GM23338 (cell line): ENCODE measurements around the gene CEACAM5. TPM values are rescaled to one million over a fixed set of nuclear protein-coding genes. Genes with fewer than 3 reads are reported as not detected.

Experiments
- ATAC-seq: fragments of 200-7000 bp; cut with Tn5 transposase; 3 replicates; pipeline ENCODE4 v1.9.1; 2020
- DNase-seq: peaks from one replicate; pipeline ENCODE4 v3.0.0-alpha.2; 2015; ENCODE audit warnings: low spot score
- H2AFZ ChIP-seq: fragments of 200-600 bp; sonication (generic); 2 replicates; pipeline ENCODE4 v1.8.0; 2016; ENCODE audit warnings: antibody characterized with exemption, mild to moderate bottlenecking, moderate library complexity
- H3F3A ChIP-seq: fragments of 200-600 bp; sonication (generic); replicated peaks from 2 replicates; pipeline ENCODE4 v1.8.0; 2017; ENCODE audit warnings: antibody characterized with exemption, mixed run types, low read depth
- H3K27ac ChIP-seq: fragments of 200-600 bp; sonication (generic); 2 replicates; pipeline ENCODE4 v1.6.1; 2016; ENCODE audit warnings: low read depth
- H3K27me3 ChIP-seq: fragments of 200-600 bp; sonication (generic); 2 replicates; pipeline ENCODE4 v1.8.0; 2016; ENCODE audit warnings: mild to moderate bottlenecking, mixed run types, moderate library complexity; ENCODE audit not compliant: insufficient read depth
- H3K36me3 ChIP-seq: fragments of 200-600 bp; sonication (generic); 2 replicates; pipeline ENCODE4 v1.8.0; 2016; ENCODE audit warnings: mild to moderate bottlenecking; ENCODE audit not compliant: insufficient read depth
- H3K4me1 ChIP-seq: fragments of 200-600 bp; sonication (generic); 2 replicates; pipeline ENCODE4 v1.8.0; 2016; ENCODE audit warnings: mild to moderate bottlenecking, moderate library complexity; ENCODE audit not compliant: insufficient read depth
- H3K4me2 ChIP-seq: fragments of 200-600 bp; sonication (generic); 2 replicates; pipeline ENCODE4 v1.7.1; 2017; ENCODE audit warnings: mixed run types
- H3K4me3 ChIP-seq: fragments of 200-600 bp; sonication (generic); 2 replicates; pipeline ENCODE4 v1.6.1; 2016; ENCODE audit warnings: mixed run types
- H3K79me2 ChIP-seq: fragments of 200-600 bp; sonication (generic); replicated peaks from 2 replicates; pipeline ENCODE4 v1.8.0; 2017; ENCODE audit warnings: mild to moderate bottlenecking; ENCODE audit not compliant: insufficient read depth
- H3K9me2 ChIP-seq: fragments of 200-600 bp; sonication (generic); 2 replicates; pipeline ENCODE4 v1.8.0; 2017; ENCODE audit not compliant: insufficient read depth
- H4K20me1 ChIP-seq: fragments of 200-600 bp; sonication (generic); replicated peaks from 2 replicates; pipeline ENCODE4 v1.8.0; 2017; ENCODE audit warnings: mild to moderate bottlenecking; ENCODE audit not compliant: insufficient read depth
- H3K27ac Mint-ChIP-seq: 2 replicates; pipeline ENCODE4 v1.8.0; 2020; ENCODE audit warnings: inconsistent platforms, mild to moderate bottlenecking, moderate library complexity, mixed read lengths
- H3K27me3 Mint-ChIP-seq: 3 replicates; pipeline ENCODE4 v1.8.0; 2022; ENCODE audit warnings: low read depth, mild to moderate bottlenecking, moderate library complexity, mixed read lengths, inconsistent platforms; ENCODE audit not compliant: insufficient read depth, poor library complexity
- H3K36me3 Mint-ChIP-seq: 3 replicates; pipeline ENCODE4 v1.8.0; 2021; ENCODE audit warnings: low read depth, mild to moderate bottlenecking, inconsistent platforms, moderate library complexity, mixed read lengths
- H3K4me1 Mint-ChIP-seq: 3 replicates; pipeline ENCODE4 v1.8.0; 2020; ENCODE audit warnings: mild to moderate bottlenecking, inconsistent platforms, mixed read lengths
- H3K4me3 Mint-ChIP-seq: 3 replicates; pipeline ENCODE4 v1.8.0; 2021; ENCODE audit warnings: moderate library complexity, mild to moderate bottlenecking, inconsistent platforms, mixed read lengths
- H3K9me3 Mint-ChIP-seq: 3 replicates; pipeline ENCODE4 v1.8.0; 2020; ENCODE audit warnings: moderate library complexity, mild to moderate bottlenecking, inconsistent platforms, mixed read lengths
- CREB1 ChIP-seq: fragments of 250-450 bp; sonication (Bioruptor Pico); IDR thresholded peaks from 2 replicates; pipeline ENCODE4 v1.5.0; 2020; ENCODE audit warnings: low read depth, mild to moderate bottlenecking, moderate library complexity
- EZH2 ChIP-seq: fragments of 200-600 bp; sonication (generic); IDR thresholded peaks from one replicate; pipeline ENCODE4 v1.8.0; 2017; ENCODE audit warnings: antibody characterized with exemption, mild to moderate bottlenecking, low read depth; ENCODE audit not compliant: unreplicated experiment
- NANOG ChIP-seq: IDR thresholded peaks from 2 replicates; pipeline ENCODE4 v1.6.1; 2016; ENCODE audit warnings: antibody characterized with exemption, borderline replicate concordance
- POLR2AphosphoS5 ChIP-seq: IDR thresholded peaks from 2 replicates; pipeline ENCODE4 v1.6.1; 2016; ENCODE audit warnings: antibody characterized with exemption, low read depth
- STAT1 ChIP-seq: IDR thresholded peaks from one replicate; pipeline ENCODE4 v1.6.1; 2016; ENCODE audit warnings: antibody characterized with exemption; ENCODE audit not compliant: unreplicated experiment
- ZNF331 ChIP-seq: fragments of 250-450 bp; sonication (Bioruptor Pico); IDR thresholded peaks from 2 replicates; pipeline ENCODE4 v1.5.0; 2020; ENCODE audit warnings: low read depth, mild to moderate bottlenecking, moderate library complexity
- ZNF462 ChIP-seq: fragments of 250-450 bp; sonication (Bioruptor Pico); IDR thresholded peaks from 2 replicates; pipeline ENCODE4 v1.5.0; 2020; ENCODE audit warnings: mild to moderate bottlenecking, moderate library complexity
- polyA plus RNA-seq: library from polyadenylated mRNA; unstranded; fragments of >200 nt; fragmentation: Nextera tagmentation; extraction: Ambion mirVana; gene quantifications from 2 replicates; pipeline ENCODE4 v1.2.1, GENCODE V29; 2016
- total RNA-seq: library from RNA; depleted of rRNA; stranded (reverse); fragments of >200 nt; shearing (Covaris generic); gene quantifications from 2 replicates; pipeline ENCODE4 v1.2.3, GENCODE V29; 2014

The CEACAM5 gene
- total and polyA plus RNA-seq, 2 experiments from 2014 or later, result not detected

DNA sequence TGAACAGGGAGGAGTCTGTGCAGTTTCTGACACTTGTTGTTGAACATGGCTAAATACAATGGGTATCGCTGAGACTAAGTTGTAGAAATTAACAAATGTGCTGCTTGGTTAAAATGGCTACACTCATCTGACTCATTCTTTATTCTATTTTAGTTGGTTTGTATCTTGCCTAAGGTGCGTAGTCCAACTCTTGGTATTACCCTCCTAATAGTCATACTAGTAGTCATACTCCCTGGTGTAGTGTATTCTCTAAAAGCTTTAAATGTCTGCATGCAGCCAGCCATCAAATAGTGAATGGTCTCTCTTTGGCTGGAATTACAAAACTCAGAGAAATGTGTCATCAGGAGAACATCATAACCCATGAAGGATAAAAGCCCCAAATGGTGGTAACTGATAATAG, 63.0 kb downstream of the CEACAM5 start (continued):
- TF ChIP-seq ZNF462 (no peak), EZH2 (no peak), CREB1 (no peak), POLR2AphosphoS5 (no peak), NANOG (no peak)

- Histone ChIP-seq H3K4me2 (no peak overlapping the region), H3K4me3 (no peak overlapping the region), H3K79me2 (no peaks in the 10 kb centered on the region), H3K27me3 (no peaks in the 10 kb centered on the region), H3F3A (no peaks in the 10 kb centered on the region), H3K9me2 (no peaks in the 10 kb centered on the region), H3K27ac (no peak overlapping the region), H4K20me1 (no peaks in the 10 kb centered on the region), H3K36me3 (no peaks in the 10 kb centered on the region), H3K4me1 (peaks cover 7% of the 10 kb centered on the region; the same call in 1 of the 2 replicates), H2AFZ (no peak overlapping the region)
- Mint-ChIP-seq H3K9me3 (no peaks in the 10 kb centered on the region), H3K27me3 (peaks cover 5% of the 10 kb centered on the region), H3K36me3 (no peaks in the 10 kb centered on the region), H3K4me1 (peaks cover 13% of the 10 kb centered on the region), H3K27ac (no peak overlapping the region), H3K4me3 (no peak overlapping the region)
- TF ChIP-seq POLR2AphosphoS5 (no peak), ZNF462 (no peak), NANOG (no peak), ZNF331 (CRISPR knock-in tag) (no peak), STAT1 (no peak), CREB1 (no peak)
- DNase-seq (no peak), ATAC-seq (no peak)
Measured at GRCh38 chr19:41774515-41774980, 66.1 kb downstream of the CEACAM5 start.
